AG08396 (cell line): ENCODE results near the gene PRUNE2.
"Not testable (repeated sequence)": the region's sequence is repeated elsewhere in the genome, so short reads cannot be mapped to it uniquely, and the experiment has no call there.

Experiments used
- DNase-seq: peaks from one replicate; pipeline ENCODE4 v3.0.0; 2012; ENCODE audit warnings: low spot score, mixed read lengths

Gene PRUNE2

DNA sequence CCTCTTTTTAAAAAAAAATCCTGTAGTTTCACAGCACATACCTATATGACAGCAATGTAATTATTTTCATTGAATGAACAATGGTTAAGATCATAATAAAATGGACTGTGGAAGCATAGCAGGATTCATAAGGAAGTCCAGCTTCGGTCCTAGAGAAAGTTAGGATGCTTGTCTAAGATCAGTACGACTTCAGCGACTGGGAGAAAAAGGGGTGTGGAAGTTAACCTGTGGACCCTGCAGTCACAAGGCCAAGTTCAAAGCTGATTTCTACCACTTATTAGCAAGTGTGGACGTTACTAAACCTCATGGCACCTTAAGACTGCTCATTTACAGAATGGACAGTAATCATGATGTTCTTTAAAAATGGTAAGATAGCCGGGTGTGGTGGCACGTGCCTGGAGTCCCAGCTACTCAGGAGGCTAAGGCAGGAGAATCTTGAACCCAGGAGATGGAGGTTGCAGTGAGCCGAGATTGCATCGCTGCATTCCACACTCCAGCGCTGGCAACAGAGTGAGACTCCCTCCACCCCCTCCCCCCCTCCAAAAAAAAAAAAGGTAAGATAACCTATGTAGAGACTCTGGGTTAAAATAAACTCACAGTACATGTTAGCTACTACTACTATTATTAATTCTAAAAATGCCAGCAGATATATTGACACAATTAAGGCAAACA, 213.3 kb downstream of the PRUNE2 start:
- no peak for DNase-seq

GRCh38 chr9:76691517-76692313, 214.2 kb downstream of the PRUNE2 start:
- no peak for DNase-seq

DNA sequence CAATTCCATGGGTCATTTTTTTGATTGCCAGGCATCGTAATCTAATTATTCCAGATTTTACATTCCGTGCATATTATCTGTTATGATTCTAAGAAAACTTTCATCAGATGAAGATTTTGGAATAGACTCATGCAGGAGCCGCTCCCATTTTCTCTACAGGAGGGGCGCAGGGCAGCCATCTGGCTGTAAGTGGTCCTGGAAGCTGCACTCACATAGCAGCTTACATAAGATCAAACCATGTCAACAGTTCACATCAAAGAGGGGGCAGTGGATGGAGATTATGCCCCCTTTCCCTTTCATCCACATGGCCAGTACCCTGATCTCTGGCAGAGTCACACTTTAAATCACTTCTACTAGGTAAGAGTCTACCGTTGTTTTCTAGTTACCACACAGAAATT, 214.9 kb downstream of the PRUNE2 start:
- DNase-seq = no peak

DNA sequence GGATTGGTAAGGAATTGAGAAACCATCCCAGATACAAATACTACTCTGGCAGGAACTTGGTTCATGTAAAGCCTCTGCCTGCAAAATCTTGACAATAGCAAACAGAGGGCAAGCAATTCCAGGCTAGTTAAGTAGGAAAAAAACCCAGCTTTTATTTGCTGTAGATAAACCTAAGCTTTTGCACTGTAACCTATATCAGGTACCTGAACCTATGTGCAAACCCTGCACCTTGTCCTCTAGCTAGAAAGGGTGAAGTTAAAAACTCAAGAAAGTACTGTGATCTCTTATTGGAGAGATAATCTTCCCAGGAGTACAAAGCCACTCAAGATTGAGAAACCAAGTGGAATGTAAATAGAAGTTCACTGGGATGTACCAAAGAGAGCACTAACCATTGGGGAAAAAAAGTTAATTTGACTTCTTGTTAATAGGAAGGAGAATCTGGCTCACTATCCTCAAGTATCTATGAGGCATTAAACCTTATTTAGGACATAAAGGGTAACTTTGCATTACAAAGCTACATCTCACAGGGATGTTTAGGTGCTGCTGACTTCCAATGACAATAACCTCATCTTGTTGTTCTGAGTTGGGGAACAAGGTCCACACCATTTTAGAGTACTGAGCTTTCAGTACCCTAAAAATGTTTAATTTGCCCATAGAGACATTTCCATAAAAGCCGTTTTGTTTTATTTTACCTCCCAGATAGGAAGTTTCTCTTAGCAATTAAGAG, 215.5 kb downstream of the PRUNE2 start:
- no peak for DNase-seq

DNA sequence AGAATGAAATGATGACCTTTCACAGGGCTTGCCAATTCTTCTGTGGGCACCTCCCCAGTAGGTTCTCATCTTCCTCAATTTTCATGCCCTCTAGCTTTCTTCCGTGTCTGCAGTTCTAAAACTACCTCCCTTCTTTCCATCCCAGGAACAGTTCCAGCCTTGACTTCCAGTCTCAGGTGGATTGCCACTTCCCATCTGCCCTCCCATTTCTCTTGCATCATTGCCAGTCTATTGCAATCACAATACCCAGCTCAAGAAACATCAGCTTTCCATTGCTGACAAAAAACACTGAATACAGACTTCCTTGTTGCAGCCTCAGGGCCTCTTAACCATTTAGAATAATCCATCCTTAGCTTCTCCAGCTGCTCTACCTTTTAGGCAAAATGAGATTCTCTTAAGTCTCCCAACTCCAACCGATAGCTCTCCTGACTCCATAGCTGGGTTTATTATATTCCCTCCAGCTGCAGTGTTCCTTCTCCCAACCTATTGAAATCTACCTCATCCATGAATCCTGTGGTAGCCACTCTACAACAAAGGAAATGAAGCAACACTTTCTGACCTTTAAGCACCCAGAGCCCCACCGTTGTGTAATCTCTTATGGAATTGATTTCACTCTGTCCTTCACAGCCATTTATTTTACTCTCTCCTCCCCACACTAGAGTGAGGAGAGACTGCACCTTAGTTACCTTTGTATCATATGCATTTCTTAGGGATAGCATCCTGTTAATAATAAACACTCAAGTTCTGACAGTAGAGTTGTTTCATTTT, 217.3 kb downstream of the PRUNE2 start:
- no peak for DNase-seq

GRCh38 chr9:76687861-76688391, 218.0 kb downstream of the PRUNE2 start:
- DNase-seq = peak; percentile 62

GRCh38 chr9:76686756-76687155, 219.2 kb downstream of the PRUNE2 start:
- no peak for DNase-seq

DNA sequence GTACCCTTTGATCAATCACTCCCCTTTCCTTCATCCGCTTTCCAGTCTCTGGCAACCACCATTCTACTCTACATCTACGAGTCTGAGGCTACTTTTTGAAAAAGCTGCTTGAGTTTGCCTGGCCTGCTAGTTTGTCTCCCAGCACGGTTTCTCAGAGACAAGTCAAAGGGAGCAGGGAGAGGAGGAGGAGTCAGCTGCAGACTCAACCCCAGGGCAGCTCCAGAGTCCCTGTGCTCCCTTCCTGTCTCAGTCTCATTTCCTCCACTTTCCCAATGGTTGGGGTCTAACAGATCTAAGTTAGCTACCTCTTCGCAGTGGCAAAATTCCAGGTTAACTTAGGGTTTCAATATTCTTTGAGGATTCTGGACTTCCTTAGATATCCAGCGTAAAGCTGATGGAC, 221.7 kb downstream of the PRUNE2 start:
- no peak for DNase-seq

DNA sequence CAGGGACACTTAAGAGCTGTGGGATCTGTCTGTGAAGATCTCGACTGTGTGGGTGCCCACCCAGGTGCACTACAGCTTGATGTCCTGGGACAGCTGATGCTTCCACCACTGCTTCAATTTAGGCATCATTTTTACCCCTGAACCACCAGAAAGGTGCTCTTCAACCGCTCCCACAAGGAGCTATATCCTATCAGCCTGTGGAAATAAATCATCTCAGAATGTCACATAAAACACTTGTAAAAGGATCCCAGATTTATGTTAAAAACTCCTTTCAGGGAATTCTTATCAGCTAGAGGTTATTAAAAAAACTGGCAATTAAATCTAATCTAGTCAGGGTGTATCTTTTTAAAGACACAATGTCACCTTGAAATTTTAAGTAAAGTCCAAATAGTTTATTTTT, 224.4 kb downstream of the PRUNE2 start:
- no peak for DNase-seq

GRCh38 chr9:76680716-76681425, 225.0 kb downstream of the PRUNE2 start:
- DNase-seq = no peak

GRCh38 chr9:76677481-76678055, 228.3 kb downstream of the PRUNE2 start:
- DNase-seq = no peak

- no peak for DNase-seq
These were observed 229.1 kb downstream of the PRUNE2 start for GRCh38 chr9:76676857-76677256.

DNA sequence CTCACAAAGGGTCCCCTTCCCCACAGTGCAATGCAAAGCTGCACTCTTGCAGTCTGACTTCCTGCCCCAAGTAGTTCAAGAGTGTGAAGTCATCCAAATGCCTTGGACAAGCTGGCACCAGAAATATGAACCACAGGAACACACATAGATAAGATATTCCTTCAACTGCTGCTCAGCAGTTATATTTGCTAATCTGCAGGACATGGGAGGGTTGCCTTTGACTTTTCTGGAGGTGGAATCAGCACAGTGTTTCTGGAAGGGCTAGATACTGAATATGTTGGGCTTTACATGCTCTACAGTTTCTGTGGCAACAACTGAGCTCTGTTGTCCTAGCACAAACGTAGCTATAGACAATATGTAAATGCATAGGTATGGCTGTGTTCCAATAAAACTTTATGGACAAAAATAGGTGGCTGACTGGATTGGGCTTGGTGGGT, 238.4 kb downstream of the PRUNE2 start:
- peak; percentile 38 for DNase-seq

DNA sequence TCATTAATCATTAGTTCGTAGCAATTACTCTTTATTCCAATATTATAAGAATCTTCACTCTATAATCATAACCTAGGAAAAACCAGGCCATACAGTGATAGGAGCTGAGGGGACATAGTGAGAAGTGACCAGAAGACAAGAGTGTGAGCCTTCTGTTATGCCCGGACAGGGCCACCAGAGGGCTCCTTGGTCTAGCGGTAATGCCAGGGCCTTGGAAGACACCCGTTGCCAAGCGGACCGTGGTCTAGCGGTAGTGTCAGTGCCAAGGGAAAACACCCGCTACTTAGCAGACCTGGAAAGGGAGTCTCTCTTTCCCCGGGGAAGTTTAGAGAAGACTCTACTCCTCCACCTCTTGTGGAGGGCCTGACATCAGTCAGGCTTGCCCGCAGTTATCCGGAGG, 239.9 kb downstream of the PRUNE2 start:
- DNase-seq = not testable (repeated sequence)

GRCh38 chr9:76665458-76665857, 240.5 kb downstream of the PRUNE2 start:
- DNase-seq = no peak

- DNase-seq = no peak
These were observed 241.8 kb downstream of the PRUNE2 start for GRCh38 chr9:76664120-76664519.

GRCh38 chr9:76662476-76663281, 243.2 kb downstream of the PRUNE2 start:
- DNase-seq = no peak

- DNase-seq = peak; percentile 53
These were observed 247.2 kb downstream of the PRUNE2 start for GRCh38 chr9:76658510-76659231.

GRCh38 chr9:76657265-76657664, 248.6 kb downstream of the PRUNE2 start:
- no peak for DNase-seq
